Nephron progenitor cell (in vitro differentiated cells): ENCODE measurements around the gene CBX7.

Experiments
- DNase-seq: peaks from one replicate; pipeline ENCODE4 v3.0.0; 2021
- H3K27ac Mint-ChIP-seq: 2 replicates; pipeline ENCODE4 v1.8.0; 2021; ENCODE audit warnings: mild to moderate bottlenecking, moderate library complexity, mixed read lengths
- H3K27me3 Mint-ChIP-seq: 2 replicates; pipeline ENCODE4 v1.8.0; 2021; ENCODE audit warnings: mild to moderate bottlenecking, low read depth, mixed read lengths; ENCODE audit not compliant: poor library complexity
- H3K36me3 Mint-ChIP-seq: 2 replicates; pipeline ENCODE4 v1.8.0; 2021; ENCODE audit warnings: low read depth, mixed read lengths
- H3K4me1 Mint-ChIP-seq: 2 replicates; pipeline ENCODE4 v1.8.0; 2021; ENCODE audit warnings: mixed read lengths
- H3K4me3 Mint-ChIP-seq: 2 replicates; pipeline ENCODE4 v1.8.0; 2021; ENCODE audit warnings: mild to moderate bottlenecking, moderate library complexity, mixed read lengths
- H3K9me3 Mint-ChIP-seq: 2 replicates; pipeline ENCODE4 v1.8.0; 2021; ENCODE audit warnings: mild to moderate bottlenecking, moderate library complexity, mixed read lengths
- TF ChIP-seq, protein P1 (sequence below): fragments of 200-600 bp; sonication (generic); IDR thresholded peaks from 2 replicates; pipeline ENCODE4 v1.5.0; 2021; ENCODE audit warnings: antibody characterized with exemption

CBX7 gene

GRCh38 chr22:39109361-39109760 is 43.1 kb downstream of the CBX7 start:
- DNase-seq, result no peak
- Mint-ChIP-seq H3K27me3 (no peaks in the 10 kb centered on the region), H3K27ac (peak overlapping the region; percentile 53), H3K4me1 (peaks cover 28% of the 10 kb centered on the region), H3K9me3 (peaks cover 6% of the 10 kb centered on the region), H3K36me3 (no peaks in the 10 kb centered on the region), H3K4me3 (no peak overlapping the region)
- TF ChIP-seq, protein P1, sequence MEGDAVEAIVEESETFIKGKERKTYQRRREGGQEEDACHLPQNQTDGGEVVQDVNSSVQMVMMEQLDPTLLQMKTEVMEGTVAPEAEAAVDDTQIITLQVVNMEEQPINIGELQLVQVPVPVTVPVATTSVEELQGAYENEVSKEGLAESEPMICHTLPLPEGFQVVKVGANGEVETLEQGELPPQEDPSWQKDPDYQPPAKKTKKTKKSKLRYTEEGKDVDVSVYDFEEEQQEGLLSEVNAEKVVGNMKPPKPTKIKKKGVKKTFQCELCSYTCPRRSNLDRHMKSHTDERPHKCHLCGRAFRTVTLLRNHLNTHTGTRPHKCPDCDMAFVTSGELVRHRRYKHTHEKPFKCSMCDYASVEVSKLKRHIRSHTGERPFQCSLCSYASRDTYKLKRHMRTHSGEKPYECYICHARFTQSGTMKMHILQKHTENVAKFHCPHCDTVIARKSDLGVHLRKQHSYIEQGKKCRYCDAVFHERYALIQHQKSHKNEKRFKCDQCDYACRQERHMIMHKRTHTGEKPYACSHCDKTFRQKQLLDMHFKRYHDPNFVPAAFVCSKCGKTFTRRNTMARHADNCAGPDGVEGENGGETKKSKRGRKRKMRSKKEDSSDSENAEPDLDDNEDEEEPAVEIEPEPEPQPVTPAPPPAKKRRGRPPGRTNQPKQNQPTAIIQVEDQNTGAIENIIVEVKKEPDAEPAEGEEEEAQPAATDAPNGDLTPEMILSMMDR, result no peak

GRCh38 chr22:39108487-39108886 is 44.0 kb downstream of the CBX7 start:
- Mint-ChIP-seq H3K9me3 (peaks cover 4% of the 10 kb centered on the region), H3K27me3 (no peaks in the 10 kb centered on the region), H3K27ac (no peak overlapping the region), H3K4me1 (peaks cover 22% of the 10 kb centered on the region), H3K36me3 (no peaks in the 10 kb centered on the region), H3K4me3 (no peak overlapping the region)
- no peak for DNase-seq
- TF ChIP-seq, protein P1, result no peak

DNA sequence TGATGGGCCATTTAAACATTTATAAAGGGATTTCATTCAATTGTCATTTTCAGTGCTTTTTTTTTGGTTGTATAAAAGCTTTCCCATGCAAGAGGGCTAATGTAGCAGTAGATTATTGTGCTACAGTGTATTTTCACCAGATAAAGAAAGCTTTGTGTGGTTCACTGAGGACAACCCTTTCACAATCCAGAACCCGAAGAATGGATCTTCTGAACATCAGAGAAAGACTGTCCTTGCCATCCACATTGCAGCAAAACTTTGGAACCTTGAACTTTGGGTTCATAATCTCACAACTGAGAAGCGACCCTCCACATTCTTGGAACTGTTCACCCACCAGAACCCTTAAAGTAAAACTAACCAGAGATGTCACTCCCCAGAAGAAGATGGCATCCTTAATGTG is 46.2 kb downstream of the CBX7 start:
- TF ChIP-seq, protein P1, result no peak
- DNase-seq, result no peak
- peaks cover 7% of the 10 kb centered on the region for H3K27me3 Mint-ChIP-seq
- peaks cover 27% of the 10 kb centered on the region for H3K4me1 Mint-ChIP-seq
- H3K9me3 Mint-ChIP-seq, result no peaks in the 10 kb centered on the region
- no peak overlapping the region for H3K4me3 Mint-ChIP-seq
- H3K27ac Mint-ChIP-seq, result no peak overlapping the region
- no peaks in the 10 kb centered on the region for H3K36me3 Mint-ChIP-seq

DNA sequence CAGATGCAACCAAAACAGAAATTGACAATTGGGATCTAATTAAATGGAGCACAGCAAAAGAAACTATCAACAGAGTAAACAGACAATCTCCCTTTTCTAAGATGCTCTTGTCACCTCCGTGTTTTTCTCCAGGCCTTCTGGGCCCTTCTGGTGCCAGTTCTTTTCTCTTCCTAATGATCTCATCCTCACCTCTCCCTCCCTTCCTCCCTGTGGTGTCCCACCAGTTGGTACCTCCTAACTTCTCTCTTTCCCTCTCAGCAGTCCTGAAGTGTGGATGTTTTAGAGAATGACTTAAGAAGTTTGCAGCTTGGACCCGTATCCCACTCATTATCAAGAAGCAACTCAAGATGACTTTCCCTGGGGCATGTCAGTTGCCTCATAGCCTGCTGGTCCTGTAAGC is 49.0 kb downstream of the CBX7 start:
- Mint-ChIP-seq H3K27ac (peak overlapping the region; percentile 48), H3K9me3 (no peaks in the 10 kb centered on the region), H3K36me3 (no peaks in the 10 kb centered on the region), H3K4me1 (peaks cover 41% of the 10 kb centered on the region), H3K4me3 (no peak overlapping the region), H3K27me3 (peaks cover 7% of the 10 kb centered on the region)
- DNase-seq, result no peak
- TF ChIP-seq, protein P1, result no peak

- Mint-ChIP-seq H3K9me3 (no peaks in the 10 kb centered on the region), H3K4me3 (no peak overlapping the region), H3K27ac (no peak overlapping the region), H3K4me1 (peaks cover 59% of the 10 kb centered on the region), H3K27me3 (peaks cover 7% of the 10 kb centered on the region), H3K36me3 (no peaks in the 10 kb centered on the region)
- TF ChIP-seq, protein P1, result no peak
- no peak for DNase-seq
Observed at GRCh38 chr22:39101226-39101625, 51.3 kb downstream of the CBX7 start.

- Mint-ChIP-seq H3K27me3 (peaks cover 7% of the 10 kb centered on the region), H3K4me3 (no peak overlapping the region), H3K4me1 (peaks cover 77% of the 10 kb centered on the region), H3K36me3 (no peaks in the 10 kb centered on the region), H3K27ac (peak overlapping the region; percentile 96), H3K9me3 (no peaks in the 10 kb centered on the region)
- no peak for DNase-seq
- TF ChIP-seq, protein P1, result no peak
Observed at GRCh38 chr22:39098576-39098975, 53.9 kb downstream of the CBX7 start.
